ENCODE measurements around the gene PAX6. TPM values are rescaled to one million over a fixed set of nuclear protein-coding genes. Genes with fewer than 3 reads are reported as not detected.

Gene PAX6
- total and polyA plus RNA-seq, 12 donors: 0.01 TPM; not detected in 11

- WGBS, 2 donors: 4 to 6% methylated on average over 52 of the region's 52 CpGs
Observed at GRCh38 chr11:31824879-31825837, 14.0 kb upstream of the PAX6 start.

DNA sequence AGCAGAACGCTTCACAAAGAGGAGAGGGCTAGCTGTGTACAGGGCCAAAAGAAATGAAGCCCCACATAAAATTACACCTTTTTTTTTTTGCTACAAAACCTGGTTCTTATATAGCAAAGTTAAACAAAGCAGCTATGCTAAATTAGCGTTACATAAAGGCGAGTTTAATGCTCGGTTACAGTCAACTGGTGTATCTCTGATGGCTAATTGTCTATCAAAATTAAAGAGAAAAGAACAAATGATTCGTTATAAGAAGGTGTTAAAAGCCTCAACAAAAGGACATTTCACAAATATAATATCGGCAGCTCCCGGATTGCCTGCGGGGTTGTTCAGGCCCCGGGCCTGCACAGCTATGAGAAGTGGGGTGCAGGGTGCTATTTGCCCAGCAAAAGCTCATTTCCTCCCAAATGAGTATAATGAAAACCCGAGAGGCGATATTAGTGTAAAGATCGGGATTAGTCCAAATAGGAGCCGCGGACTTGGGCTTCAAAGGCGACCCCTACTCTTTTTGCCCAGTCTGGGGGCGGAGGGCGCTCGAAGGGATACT is 13.3 kb upstream of the PAX6 start:
- intact Hi-C loops (cut with DNase I): no loop called here
- peaks cover 68 to 100% (median 100%) of the 10 kb centered on the region in 7 donors for H3K27me3 ChIP-seq
- H3K4me3 ChIP-seq: no peak overlapping the region
- WGBS, 2 donors: 4 to 7% methylated on average over 18 of the region's 18 CpGs
- peaks cover 0 to 24% (median 5%) of the 10 kb centered on the region in 9 donors for H3K4me1 ChIP-seq
- H3K36me3 ChIP-seq: no peaks in the 10 kb centered on the region
- no peak for ATAC-seq
- DNase-seq: no peak
- TF ChIP-seq, protein P1, sequence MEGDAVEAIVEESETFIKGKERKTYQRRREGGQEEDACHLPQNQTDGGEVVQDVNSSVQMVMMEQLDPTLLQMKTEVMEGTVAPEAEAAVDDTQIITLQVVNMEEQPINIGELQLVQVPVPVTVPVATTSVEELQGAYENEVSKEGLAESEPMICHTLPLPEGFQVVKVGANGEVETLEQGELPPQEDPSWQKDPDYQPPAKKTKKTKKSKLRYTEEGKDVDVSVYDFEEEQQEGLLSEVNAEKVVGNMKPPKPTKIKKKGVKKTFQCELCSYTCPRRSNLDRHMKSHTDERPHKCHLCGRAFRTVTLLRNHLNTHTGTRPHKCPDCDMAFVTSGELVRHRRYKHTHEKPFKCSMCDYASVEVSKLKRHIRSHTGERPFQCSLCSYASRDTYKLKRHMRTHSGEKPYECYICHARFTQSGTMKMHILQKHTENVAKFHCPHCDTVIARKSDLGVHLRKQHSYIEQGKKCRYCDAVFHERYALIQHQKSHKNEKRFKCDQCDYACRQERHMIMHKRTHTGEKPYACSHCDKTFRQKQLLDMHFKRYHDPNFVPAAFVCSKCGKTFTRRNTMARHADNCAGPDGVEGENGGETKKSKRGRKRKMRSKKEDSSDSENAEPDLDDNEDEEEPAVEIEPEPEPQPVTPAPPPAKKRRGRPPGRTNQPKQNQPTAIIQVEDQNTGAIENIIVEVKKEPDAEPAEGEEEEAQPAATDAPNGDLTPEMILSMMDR (IDR thresholded peaks at IDR 0.05): no peak
- H3K9me3 ChIP-seq: no peaks in the 10 kb centered on the region
- no peak overlapping the region for H3K27ac ChIP-seq

More at GRCh38 chr11:31824879-31825837, 14.0 kb upstream of the PAX6 start:
- no peak for DNase-seq
- no peaks in the 10 kb centered on the region for H3K36me3 ChIP-seq
- peaks cover 0 to 20% (median 5%) of the 10 kb centered on the region in 9 donors for H3K4me1 ChIP-seq
- H3K9me3 ChIP-seq: no peaks in the 10 kb centered on the region
- no peak overlapping the region for H3K27ac ChIP-seq
- H3K27me3 ChIP-seq: peaks cover 60 to 100% (median 100%) of the 10 kb centered on the region in 7 donors
- TF ChIP-seq, protein P1 (IDR thresholded peaks at IDR 0.05): no peak
- no peak for ATAC-seq
- intact Hi-C loops (cut with DNase I): no loop called here
- H3K4me3 ChIP-seq: no peak overlapping the region

DNA sequence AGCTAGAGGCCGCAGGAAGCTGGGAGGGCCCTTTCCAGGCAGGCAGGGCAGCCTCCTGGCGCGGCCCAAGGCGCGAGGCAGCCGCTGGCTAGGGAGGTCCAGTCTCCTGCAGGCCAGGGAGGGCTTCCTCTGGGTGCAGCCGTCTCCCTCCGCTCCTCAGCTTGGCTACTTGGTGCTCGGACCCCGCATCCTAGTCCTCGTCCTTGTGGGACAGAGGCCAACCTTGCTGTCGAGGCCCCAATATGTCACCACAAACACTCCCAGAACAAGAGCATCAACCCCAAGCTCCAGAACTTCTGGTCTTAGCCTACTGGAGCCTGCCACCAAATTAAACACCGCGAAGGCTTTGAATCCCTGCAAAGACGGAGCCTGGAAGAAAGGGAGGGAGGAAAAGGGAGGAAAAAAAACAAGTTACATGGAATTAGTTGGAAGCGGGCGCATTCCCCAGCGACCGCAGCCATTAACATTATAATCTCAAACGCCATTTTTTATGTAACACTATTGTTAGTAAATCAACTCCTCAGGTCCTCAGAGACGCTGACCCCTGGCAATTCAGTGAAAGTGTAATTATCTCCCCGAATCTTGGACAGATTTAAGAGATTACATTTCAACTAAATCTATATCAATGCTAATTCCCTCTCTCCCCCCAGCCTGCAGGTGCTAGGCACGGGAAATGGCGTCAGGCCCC is 12.7 kb upstream of the PAX6 start:
- ATAC-seq (no peak), DNase-seq (no peak)
- Histone ChIP-seq H3K27ac (no peak overlapping the region), H3K36me3 (no peaks in the 10 kb centered on the region), H3K4me3 (no peak overlapping the region), H3K4me1 (peaks cover 0 to 24% (median 5%) of the 10 kb centered on the region in 9 donors), H3K27me3 (peaks cover 74 to 100% (median 100%) of the 10 kb centered on the region in 7 donors), H3K9me3 (no peaks in the 10 kb centered on the region)
- intact Hi-C loops (cut with DNase I): no loop called here
- WGBS, 2 donors: 10 to 14% methylated on average over 24 of the region's 24 CpGs
- TF ChIP-seq, protein P1 (IDR thresholded peaks at IDR 0.05): no peak
